C4-2B (cell line): Measurements from ENCODE around the gene BBX.
"Not testable (repeated sequence)": the region's sequence is repeated elsewhere in the genome, so short reads cannot be mapped to it uniquely, and the experiment has no call there.

Experiments
- ZFX ChIP-seq: fragments of 450-650 bp; IDR thresholded peaks from 2 replicates; pipeline ENCODE4 v1.6.1; 2017
- TF ChIP-seq, protein P1 (sequence below): fragments of 450-650 bp; conservative IDR thresholded peaks from 2 replicates; pipeline ENCODE4 v1.5.1; 2017; ENCODE audit warnings: mild to moderate bottlenecking

GRCh38 chr3:107697348-107697747 lies 174.6 kb downstream of the BBX start:
- TF ChIP-seq, protein P1, sequence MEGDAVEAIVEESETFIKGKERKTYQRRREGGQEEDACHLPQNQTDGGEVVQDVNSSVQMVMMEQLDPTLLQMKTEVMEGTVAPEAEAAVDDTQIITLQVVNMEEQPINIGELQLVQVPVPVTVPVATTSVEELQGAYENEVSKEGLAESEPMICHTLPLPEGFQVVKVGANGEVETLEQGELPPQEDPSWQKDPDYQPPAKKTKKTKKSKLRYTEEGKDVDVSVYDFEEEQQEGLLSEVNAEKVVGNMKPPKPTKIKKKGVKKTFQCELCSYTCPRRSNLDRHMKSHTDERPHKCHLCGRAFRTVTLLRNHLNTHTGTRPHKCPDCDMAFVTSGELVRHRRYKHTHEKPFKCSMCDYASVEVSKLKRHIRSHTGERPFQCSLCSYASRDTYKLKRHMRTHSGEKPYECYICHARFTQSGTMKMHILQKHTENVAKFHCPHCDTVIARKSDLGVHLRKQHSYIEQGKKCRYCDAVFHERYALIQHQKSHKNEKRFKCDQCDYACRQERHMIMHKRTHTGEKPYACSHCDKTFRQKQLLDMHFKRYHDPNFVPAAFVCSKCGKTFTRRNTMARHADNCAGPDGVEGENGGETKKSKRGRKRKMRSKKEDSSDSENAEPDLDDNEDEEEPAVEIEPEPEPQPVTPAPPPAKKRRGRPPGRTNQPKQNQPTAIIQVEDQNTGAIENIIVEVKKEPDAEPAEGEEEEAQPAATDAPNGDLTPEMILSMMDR, result not testable (repeated sequence)
- not testable (repeated sequence) for TF ChIP-seq ZFX
